Measurements from ENCODE around the gene GALNT11.
"Not testable (repeated sequence)": the region's sequence is repeated elsewhere in the genome, so short reads cannot be mapped to it uniquely, and the experiment has no call there.

The GALNT11 gene

DNA sequence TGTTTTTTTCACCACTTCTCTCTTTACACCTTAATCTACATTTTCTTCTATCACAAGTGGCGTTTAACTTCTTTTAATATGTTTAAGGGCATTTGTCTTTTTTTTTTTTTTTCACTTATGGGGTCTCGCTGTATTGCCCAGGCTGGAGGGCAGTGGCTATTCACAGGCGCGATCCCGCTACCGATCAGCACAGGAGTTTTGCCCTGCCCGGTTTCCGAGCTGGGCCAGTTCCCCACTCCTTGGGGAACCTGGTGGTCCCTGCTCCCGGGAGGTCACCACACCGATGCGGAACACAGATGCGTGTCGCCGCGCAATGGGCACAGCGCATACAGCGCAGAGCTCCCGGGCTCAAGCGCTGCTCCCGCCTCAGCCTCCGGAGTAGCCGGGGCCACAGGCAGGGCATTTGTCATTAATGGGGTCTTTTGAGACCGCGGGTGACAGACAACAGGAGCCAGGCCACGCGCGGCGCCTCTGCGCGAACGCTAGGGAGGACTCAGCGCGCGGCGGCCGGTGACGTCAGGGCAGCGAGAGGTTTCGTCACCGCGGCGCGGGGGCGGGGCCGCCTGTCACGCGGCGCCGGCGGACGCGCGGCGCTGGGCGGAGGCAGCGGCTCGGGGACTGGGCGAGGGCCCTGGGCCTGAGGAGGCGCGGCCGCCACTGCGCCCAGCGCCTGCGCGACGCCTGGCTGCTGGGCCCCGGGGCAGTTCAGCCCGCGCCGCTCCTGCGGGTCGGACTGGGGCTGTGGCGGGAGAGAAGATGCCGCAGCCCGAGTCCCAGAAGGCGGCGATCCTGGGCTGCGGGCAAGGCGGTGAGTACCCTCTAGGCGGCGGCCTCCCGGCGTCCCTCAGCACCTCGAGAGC is at the start of gene GALNT11:
TSS of gene GALNT11 (plus strand) at position 598 of the 860 bp plus-strand sequence. CDS start 68,554 bp downstream, outside the sequence.
- peak; percentile 52 for DNase-seq

DNA sequence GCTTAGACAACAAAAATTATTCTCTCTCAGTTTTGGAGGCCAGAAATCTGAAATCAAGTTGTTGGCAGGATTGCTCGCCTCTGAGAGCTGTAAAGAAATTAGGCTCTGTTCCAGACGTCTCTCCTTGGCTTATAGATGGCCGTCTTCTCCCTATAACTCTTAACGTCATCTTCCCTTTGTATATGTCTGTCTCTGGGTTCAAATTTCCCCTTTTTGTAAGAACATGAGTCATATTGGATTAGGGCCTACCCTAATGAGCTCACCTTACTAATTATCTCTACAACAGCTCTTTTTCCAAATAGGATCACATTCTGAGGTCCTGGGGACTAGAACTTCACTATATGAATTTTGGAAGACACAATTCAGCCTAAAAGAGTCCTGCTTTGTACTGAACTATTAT is 46.9 kb upstream of the GALNT11 start:
- DNase-seq: no peak

GRCh38 chr7:151981223-151981622 is 44.3 kb upstream of the GALNT11 start:
- no peak for DNase-seq

DNA sequence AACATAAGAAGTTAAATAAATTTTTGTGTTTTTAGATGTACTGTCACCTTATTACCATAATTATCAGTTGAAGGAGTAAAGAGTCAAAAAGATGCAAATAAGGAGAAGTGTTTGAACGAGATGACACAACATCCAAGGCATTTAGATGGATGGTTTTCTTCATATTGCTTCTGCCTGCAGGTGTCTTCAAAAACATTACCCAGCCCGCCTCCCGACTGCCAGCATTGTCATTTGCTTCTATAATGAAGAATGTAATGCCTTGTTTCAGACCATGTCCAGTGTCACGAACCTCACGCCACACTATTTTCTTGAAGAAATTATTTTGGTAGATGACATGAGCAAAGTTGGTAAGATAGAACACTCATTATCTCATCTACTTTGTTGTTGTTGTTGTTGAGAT is 42.7 kb upstream of the GALNT11 start:
- no peak for DNase-seq

DNA sequence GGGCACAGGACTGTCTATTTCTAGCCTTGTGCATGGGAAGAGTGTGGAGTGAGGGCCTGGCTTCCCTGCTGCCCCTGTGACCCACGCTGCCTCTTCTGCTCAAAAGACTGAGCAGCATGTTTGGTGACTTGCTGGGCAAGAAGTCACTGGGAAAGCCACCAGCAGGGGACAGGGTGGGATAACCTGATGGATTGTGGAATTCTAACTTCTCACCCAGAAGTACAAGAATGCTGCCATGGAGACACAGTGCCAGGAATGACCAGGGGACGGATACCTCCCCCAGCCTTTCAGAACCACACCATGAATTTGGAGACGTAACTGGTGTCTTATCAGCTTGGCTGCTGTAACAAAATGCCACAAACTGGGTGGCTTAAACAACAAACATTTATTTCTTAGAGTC is 40.9 kb upstream of the GALNT11 start:
- DNase-seq: no peak

DNA sequence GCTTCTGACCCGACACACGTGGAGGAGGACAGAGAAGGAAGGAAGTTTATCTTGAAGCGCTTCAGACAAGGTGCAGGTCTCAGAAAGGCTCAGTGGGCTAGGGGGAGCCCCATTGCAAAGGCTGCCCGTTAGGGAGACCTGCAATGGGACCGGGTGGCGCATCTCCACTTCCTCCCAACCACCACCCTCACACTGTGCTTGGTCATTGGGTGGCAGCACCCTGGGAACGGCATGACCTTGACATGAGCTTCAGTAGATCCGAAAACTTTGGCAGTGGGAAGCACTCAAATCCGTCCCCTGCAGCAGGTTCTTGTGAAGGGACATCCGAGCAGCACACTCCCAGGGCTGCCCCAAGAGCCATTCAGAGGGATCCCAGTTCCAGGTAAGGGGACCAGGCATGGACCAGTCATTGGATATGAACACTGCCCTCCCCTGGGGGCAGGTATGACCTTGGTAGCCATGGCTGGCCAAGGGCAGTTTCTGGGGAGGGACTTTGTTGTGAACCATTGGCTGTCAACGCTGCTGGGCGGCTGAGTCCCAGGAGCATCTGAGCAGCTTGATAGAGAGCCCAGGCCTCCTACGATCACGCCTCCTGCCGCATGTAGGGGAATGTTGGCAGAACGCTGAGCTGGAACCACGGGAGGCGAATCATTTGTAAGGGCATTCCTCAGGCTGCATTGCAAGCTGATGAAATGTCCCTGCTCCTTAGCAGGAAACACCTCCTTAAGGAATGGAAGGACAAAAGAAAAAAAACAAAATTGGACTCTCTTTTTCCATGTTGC is 37.5 kb upstream of the GALNT11 start:
- no peak for DNase-seq

DNA sequence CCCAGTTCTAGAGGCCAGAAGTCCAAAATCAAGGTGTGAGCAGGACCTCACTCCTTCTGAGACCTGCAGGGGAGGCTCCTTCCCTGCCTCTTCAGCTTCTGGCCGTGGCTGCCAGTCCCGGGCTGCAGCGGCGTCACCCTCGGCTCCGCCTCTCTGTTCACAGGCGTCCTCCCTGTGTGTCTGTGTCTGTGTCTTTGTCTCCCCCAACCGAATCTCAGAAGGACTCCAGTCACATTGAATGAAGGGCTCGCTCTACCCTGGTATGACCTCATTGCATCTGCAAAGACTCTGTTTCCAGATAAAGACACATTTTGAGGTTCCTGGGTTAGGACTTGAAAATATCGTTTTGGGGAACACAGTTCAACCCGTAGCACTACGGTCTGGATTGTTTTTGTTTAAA is 33.1 kb upstream of the GALNT11 start:
- peak; percentile 33 for DNase-seq

GRCh38 chr7:151993977-151994676 is 31.3 kb upstream of the GALNT11 start:
- DNase-seq: no peak

- DNase-seq: no peak
Measured at GRCh38 chr7:151999424-152000090, 25.9 kb upstream of the GALNT11 start.

GRCh38 chr7:152000191-152000590 is 25.3 kb upstream of the GALNT11 start:
- no peak for DNase-seq

DNA sequence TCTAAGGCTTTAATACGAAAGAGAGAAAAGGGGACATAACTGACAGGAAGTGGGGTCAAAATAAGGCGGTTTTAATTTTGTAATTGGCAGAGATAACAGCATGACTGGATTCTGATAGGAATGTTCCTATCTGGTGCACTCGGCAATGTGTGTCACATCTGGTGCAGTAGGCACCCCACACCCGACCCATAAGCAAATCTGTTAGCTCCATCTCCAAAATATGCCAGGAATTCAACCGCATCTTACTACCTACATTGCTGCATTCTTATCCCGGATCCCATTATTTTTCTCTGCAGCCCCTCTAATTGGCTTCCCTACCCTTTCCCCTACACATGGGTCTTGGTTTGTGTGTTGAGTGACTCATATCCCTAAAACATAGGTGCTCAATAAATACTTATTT is 19.1 kb upstream of the GALNT11 start:
- no peak for DNase-seq

DNA sequence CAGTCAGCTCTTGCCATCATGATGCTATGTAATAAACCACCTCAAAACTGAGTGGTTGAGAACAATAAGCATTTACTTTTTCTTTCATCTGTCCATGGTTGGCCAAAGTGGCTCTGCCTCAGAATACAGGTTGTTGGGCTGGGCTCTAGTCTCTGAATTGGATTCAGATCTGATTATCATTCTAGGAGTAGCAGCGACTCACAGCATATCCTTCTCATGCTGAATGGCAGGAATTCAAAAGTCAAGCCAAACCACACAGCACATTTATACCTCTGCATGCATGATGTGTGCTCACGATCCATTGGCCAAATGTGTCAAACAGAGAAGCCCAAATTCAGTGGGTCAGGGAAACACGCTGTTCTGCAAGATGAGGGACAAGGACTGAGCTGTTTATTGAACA is 13.6 kb upstream of the GALNT11 start:
- no peak for DNase-seq

- DNase-seq: no peak
Measured at GRCh38 chr7:152013230-152013629, 12.2 kb upstream of the GALNT11 start.

- no peak for DNase-seq
Measured at GRCh38 chr7:152013974-152014373, 11.5 kb upstream of the GALNT11 start.

GRCh38 chr7:152014722-152015121 is 10.8 kb upstream of the GALNT11 start:
- no peak for DNase-seq

DNA sequence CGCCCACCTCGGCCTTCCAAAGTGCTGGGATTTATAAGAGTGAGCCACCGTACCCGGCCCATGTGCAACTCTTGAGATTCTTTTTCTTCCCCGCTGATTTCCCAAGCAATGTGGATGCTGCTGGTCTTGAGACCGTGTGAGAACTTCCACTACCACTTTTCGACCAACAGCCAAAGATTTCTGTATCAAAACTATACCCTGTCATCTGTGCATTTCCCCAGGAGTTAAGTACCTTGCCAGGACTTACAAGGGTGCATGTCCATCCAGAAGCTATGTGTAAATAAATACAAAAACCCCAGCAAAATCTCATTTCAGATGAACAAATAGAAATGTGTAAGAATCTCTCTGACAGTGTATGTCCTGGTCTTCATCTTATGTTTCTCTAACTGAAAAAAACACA is 9.9 kb upstream of the GALNT11 start:
- DNase-seq: no peak

DNA sequence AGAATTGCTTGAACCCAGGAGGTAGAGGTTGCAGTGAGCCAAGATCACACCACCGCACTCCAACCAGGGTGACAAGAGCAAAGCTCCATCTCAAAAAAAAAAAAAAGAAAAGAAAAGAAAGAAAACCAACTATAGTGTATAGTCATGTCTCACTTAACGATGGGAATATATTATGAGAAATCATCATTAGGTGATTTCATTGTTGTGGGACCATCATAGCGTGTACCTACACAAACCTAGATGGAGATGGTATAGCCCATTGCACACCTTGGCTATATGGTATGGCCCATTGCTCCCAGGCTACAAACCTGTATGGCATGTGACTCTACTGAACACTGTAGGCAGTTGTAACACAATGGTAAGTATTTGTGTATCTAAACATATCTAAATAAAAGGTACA is 8.5 kb upstream of the GALNT11 start:
- no peak for DNase-seq

DNA sequence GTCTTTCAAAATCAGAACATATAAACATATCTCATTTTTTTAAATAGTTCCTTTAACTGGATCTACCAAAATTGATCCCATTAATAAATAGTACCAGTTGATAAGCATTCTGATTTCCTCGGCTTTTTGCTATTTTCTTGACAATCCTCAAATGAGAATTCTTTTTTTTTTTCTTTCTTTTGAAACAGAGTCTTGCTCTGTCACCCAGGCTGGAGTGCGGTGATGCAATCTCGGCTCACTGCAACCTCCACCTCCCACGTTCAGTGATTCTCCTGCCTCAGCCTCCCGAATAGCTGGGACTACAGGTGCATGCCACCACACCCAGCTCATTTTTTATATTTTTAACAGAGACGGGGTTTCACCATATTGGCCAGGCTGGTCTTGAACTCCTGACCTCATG is 7.8 kb upstream of the GALNT11 start:
- DNase-seq: not testable (repeated sequence)

- not testable (repeated sequence) for DNase-seq
Measured at GRCh38 chr7:152021740-152022139, 3.7 kb upstream of the GALNT11 start.

- DNase-seq: no peak
Measured at GRCh38 chr7:152025937-152026890, 740 bp downstream of the GALNT11 start.

GRCh38 chr7:152027491-152028365 is 2.3 kb downstream of the GALNT11 start:
- DNase-seq: not testable (repeated sequence)

Measured in DMS 273 treated with DMSO at 0.1 percent for 48 hours (cell line).